Left hindlimb (tissue), 1 donor: ENCODE data around the gene MYH14.

ENCODE experiments used
- DNase-seq: peaks from one replicate; pipeline ENCODE4 v3.0.0-alpha.2; 2018

Gene MYH14

GRCh38 chr19:50203281-50204080 is at the start of gene MYH14:
MYH14 (plus strand) TSS chr19:50203622; CDS start chr19:50210366, 6,744 bp downstream.
- peak; percentile 90 for DNase-seq

- DNase-seq, result no peak
Measured at GRCh38 chr19:50154529-50154928, 48.9 kb upstream of the MYH14 start.

GRCh38 chr19:50155520-50156109 is 47.8 kb upstream of the MYH14 start:
- no peak for DNase-seq

GRCh38 chr19:50158577-50158976 is 44.8 kb upstream of the MYH14 start:
- DNase-seq, result no peak

GRCh38 chr19:50159078-50159477 is 44.3 kb upstream of the MYH14 start:
- DNase-seq, result no peak

- no peak for DNase-seq
Measured at GRCh38 chr19:50162988-50163387, 40.4 kb upstream of the MYH14 start, which contains the start of gene IZUMO2. IZUMO2 (minus strand) TSS chr19:50163281; CDS start chr19:50163194, 87 bp downstream.

- peak; percentile 54 for DNase-seq
Measured at GRCh38 chr19:50167314-50167721, 36.1 kb upstream of the MYH14 start.

GRCh38 chr19:50171752-50172151 is 31.7 kb upstream of the MYH14 start:
- DNase-seq, result no peak

- no peak for DNase-seq
Measured at GRCh38 chr19:50172726-50173125, 30.7 kb upstream of the MYH14 start.

- DNase-seq, result no peak
Measured at GRCh38 chr19:50173127-50173526, 30.3 kb upstream of the MYH14 start.

- no peak for DNase-seq
Measured at GRCh38 chr19:50174100-50174793, 29.2 kb upstream of the MYH14 start.

- no peak for DNase-seq
Measured at GRCh38 chr19:50175924-50176323, 27.5 kb upstream of the MYH14 start.

GRCh38 chr19:50176775-50177174 is 26.6 kb upstream of the MYH14 start:
- no peak for DNase-seq

- DNase-seq, result no peak
Measured at GRCh38 chr19:50178320-50178719, 25.1 kb upstream of the MYH14 start.

- DNase-seq, result no peak
Measured at GRCh38 chr19:50178859-50179537, 24.4 kb upstream of the MYH14 start.

GRCh38 chr19:50181121-50181520 is 22.3 kb upstream of the MYH14 start:
- DNase-seq, result no peak

- DNase-seq, result no peak
Measured at GRCh38 chr19:50184196-50184595, 19.2 kb upstream of the MYH14 start.

- no peak for DNase-seq
Measured at GRCh38 chr19:50187937-50188336, 15.5 kb upstream of the MYH14 start.

- DNase-seq, result no peak
Measured at GRCh38 chr19:50189331-50189730, 14.1 kb upstream of the MYH14 start.

- DNase-seq, result no peak
Measured at GRCh38 chr19:50190439-50190891, 13.0 kb upstream of the MYH14 start.

GRCh38 chr19:50191216-50191615 is 12.2 kb upstream of the MYH14 start:
- DNase-seq, result peak; percentile 40

- no peak for DNase-seq
Measured at GRCh38 chr19:50192463-50193211, 10.8 kb upstream of the MYH14 start.
